Panc1 (cell line): Measurements from ENCODE around the gene AHCYL1. TPM values are rescaled to one million over a fixed set of nuclear protein-coding genes. Genes with fewer than 3 reads are reported as not detected.

ENCODE experiments used
- ATAC-seq: fragments of 200-7000 bp; cut with Tn5 transposase; 2 replicates; pipeline ENCODE4 v1.9.1; 2020; ENCODE audit warnings: mild to moderate bottlenecking, moderate library complexity
- BruUV-seq: library from RNA; stranded (reverse); fragments of 400-500 nt; replicated peaks from 2 replicates; lab custom pipeline; 2021; lab: Mats Ljungman, UMichigan
- CTCF ChIA-PET: fragments of 300-600 bp; sonication (Branson Sonifier 250); formaldehyde crosslinking; loops from one replicate; lab custom pipeline; 2022; ENCODE audit warnings: antibody characterized with exemption; lab: Charles Lee
- POLR2A ChIA-PET: fragments of 300-600 bp; sonication (Branson Sonifier 250); formaldehyde crosslinking; loops from one replicate; lab custom pipeline; 2022; ENCODE audit warnings: antibody characterized with exemption; lab: Charles Lee
- DNase-seq: peaks from one replicate; pipeline ENCODE4 v3.0.0-alpha.2; 2010; ENCODE audit warnings: low read depth, low spot score
- H3K27ac ChIP-seq: 2 replicates; pipeline ENCODE4 v1.5.1; 2011; ENCODE audit warnings: mild to moderate bottlenecking, low read length, inconsistent platforms
- H3K27me3 ChIP-seq: fragments of 200-500 bp; sonication (Bioruptor generic); 2 replicates; pipeline ENCODE4 v1.6.0; 2014; ENCODE audit warnings: low read length, inconsistent platforms; ENCODE audit not compliant: control insufficient read depth, insufficient read depth
- H3K36me3 ChIP-seq: fragments of 200-500 bp; sonication (Bioruptor generic); 2 replicates; pipeline ENCODE4 v1.5.1; 2014; ENCODE audit warnings: inconsistent platforms, mild to moderate bottlenecking, low read length, moderate library complexity; ENCODE audit not compliant: control insufficient read depth, insufficient read depth
- H3K4me1 ChIP-seq: 2 replicates; pipeline ENCODE4 v1.5.1; 2011; ENCODE audit warnings: inconsistent platforms, mild to moderate bottlenecking, low read length, moderate library complexity; ENCODE audit not compliant: control insufficient read depth, insufficient read depth
- H3K4me3 ChIP-seq, 2 experiments: 2 replicates each; pipeline ENCODE4 v1.5.1; 2011 to 2012; ENCODE audit warnings: low read depth in 2 of 2, low read length in 2 of 2, mild to moderate bottlenecking in 2 of 2, inconsistent platforms in 1 of 2, moderate library complexity in 1 of 2
- H3K9me3 ChIP-seq: fragments of 200-500 bp; sonication (Bioruptor generic); 2 replicates; pipeline ENCODE4 v1.5.1; 2014; ENCODE audit warnings: low read depth, mild to moderate bottlenecking, inconsistent platforms, low read length, moderate library complexity; ENCODE audit not compliant: control insufficient read depth, insufficient read depth
- POLR2AphosphoS5 ChIP-seq: IDR thresholded peaks from 2 replicates; pipeline ENCODE4 v1.6.1; 2012; ENCODE audit warnings: mild to moderate bottlenecking, low read depth, low read length, moderate library complexity
- SIN3A ChIP-seq: IDR thresholded peaks from 2 replicates; pipeline ENCODE4 v1.6.1; 2012; ENCODE audit warnings: low read depth, mild to moderate bottlenecking, low read length, moderate library complexity, borderline replicate concordance; ENCODE audit not compliant: insufficient read depth
- TCF7L2 ChIP-seq: IDR thresholded peaks from 2 replicates; pipeline ENCODE4 v1.6.1; 2011; ENCODE audit warnings: mild to moderate bottlenecking, low read depth, low read length, inconsistent platforms
- in situ Hi-C: cut with HindIII; loops from 2 replicates; pipeline ENCODE4 v1.10.0; 2016; ENCODE audit warnings: low sequenced_read_pairs, low pct_unique_long_range_greater_than_20kb
- intact Hi-C: fragments of 100-400 bp; cut with micrococcal nuclease; formaldehyde crosslinking; loops from one replicate; pipeline ENCODE4 v1.10.0; 2022; ENCODE audit not compliant: unreplicated experiment
- total RNA-seq: library from RNA; stranded (reverse); gene quantifications from one replicate; pipeline ENCODE4 v1.2.1, GENCODE V29; 2021; ENCODE audit not compliant: unreplicated experiment
- TF ChIP-seq, protein P1 (sequence below), 2 experiments: IDR thresholded peaks; 2 replicates each; pipeline ENCODE4 v1.6.1; 2011 to 2012; ENCODE audit warnings: low read depth in 2 of 2, control low read depth in 1 of 2, low read length in 1 of 2, mild to moderate bottlenecking in 1 of 2, moderate library complexity in 1 of 2; ENCODE audit not compliant: insufficient read depth in 1 of 2
- TF ChIP-seq, protein P2 (sequence below): fragments of 450-650 bp; IDR thresholded peaks from 2 replicates; pipeline ENCODE4 v1.5.1; 2017; ENCODE audit warnings: mild to moderate bottlenecking

Gene AHCYL1
- total RNA-seq, 1 experiment from 2014 or later: 174 TPM

DNA sequence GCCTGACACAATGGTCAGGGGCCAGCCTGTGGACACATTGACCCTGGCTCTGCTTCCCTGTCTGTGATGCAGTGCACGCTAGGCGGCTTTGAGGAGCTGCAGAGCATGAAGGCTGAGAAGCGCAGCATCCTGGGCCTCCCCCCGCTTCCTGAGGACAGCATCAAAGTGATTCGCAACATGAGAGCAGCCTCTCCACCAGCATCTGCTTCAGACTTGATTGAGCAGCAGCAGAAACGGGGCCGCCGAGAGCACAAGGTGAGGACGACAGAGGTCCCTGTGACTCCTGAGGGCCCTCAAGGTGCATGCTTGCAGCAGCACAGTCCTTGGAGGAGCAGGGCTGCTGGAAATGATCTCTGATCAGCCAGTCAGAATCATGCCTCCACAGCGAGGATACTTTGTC, 58.5 kb downstream of the AHCYL1 start:
- ATAC-seq (no peak), DNase-seq (no peak)
- intact Hi-C loops (no loop called here), in situ Hi-C loops (no loop called here)
- Histone ChIP-seq H3K27ac (no peak overlapping the region), H3K4me3 (no peak overlapping the region), H3K27me3 (no peaks in the 10 kb centered on the region), H3K4me1 (no peaks in the 10 kb centered on the region), H3K9me3 (no peaks in the 10 kb centered on the region), H3K36me3 (peaks cover 17% of the 10 kb centered on the region)
- ChIA-PET POLR2A (interaction anchor here (0.6 kb wide), 2 partner anchors 215 to 1125 kb away, joined by 3 to 6 read pairs; no protein-coding TSS in a partner anchor), CTCF (no interaction called here)
- TF ChIP-seq POLR2AphosphoS5 (no peak), TCF7L2 (no peak), SIN3A (no peak)
- TF ChIP-seq, protein P1, sequence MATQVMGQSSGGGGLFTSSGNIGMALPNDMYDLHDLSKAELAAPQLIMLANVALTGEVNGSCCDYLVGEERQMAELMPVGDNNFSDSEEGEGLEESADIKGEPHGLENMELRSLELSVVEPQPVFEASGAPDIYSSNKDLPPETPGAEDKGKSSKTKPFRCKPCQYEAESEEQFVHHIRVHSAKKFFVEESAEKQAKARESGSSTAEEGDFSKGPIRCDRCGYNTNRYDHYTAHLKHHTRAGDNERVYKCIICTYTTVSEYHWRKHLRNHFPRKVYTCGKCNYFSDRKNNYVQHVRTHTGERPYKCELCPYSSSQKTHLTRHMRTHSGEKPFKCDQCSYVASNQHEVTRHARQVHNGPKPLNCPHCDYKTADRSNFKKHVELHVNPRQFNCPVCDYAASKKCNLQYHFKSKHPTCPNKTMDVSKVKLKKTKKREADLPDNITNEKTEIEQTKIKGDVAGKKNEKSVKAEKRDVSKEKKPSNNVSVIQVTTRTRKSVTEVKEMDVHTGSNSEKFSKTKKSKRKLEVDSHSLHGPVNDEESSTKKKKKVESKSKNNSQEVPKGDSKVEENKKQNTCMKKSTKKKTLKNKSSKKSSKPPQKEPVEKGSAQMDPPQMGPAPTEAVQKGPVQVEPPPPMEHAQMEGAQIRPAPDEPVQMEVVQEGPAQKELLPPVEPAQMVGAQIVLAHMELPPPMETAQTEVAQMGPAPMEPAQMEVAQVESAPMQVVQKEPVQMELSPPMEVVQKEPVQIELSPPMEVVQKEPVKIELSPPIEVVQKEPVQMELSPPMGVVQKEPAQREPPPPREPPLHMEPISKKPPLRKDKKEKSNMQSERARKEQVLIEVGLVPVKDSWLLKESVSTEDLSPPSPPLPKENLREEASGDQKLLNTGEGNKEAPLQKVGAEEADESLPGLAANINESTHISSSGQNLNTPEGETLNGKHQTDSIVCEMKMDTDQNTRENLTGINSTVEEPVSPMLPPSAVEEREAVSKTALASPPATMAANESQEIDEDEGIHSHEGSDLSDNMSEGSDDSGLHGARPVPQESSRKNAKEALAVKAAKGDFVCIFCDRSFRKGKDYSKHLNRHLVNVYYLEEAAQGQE (IDR thresholded peaks at IDR 0.05; ENCODE audit: insufficient read depth in 1 of 2, low read depth in 2 of 2, low read length in 1 of 2): no peak
- TF ChIP-seq, protein P2, sequence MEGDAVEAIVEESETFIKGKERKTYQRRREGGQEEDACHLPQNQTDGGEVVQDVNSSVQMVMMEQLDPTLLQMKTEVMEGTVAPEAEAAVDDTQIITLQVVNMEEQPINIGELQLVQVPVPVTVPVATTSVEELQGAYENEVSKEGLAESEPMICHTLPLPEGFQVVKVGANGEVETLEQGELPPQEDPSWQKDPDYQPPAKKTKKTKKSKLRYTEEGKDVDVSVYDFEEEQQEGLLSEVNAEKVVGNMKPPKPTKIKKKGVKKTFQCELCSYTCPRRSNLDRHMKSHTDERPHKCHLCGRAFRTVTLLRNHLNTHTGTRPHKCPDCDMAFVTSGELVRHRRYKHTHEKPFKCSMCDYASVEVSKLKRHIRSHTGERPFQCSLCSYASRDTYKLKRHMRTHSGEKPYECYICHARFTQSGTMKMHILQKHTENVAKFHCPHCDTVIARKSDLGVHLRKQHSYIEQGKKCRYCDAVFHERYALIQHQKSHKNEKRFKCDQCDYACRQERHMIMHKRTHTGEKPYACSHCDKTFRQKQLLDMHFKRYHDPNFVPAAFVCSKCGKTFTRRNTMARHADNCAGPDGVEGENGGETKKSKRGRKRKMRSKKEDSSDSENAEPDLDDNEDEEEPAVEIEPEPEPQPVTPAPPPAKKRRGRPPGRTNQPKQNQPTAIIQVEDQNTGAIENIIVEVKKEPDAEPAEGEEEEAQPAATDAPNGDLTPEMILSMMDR: no peak
- BruUV-seq: no TSS peak

DNA sequence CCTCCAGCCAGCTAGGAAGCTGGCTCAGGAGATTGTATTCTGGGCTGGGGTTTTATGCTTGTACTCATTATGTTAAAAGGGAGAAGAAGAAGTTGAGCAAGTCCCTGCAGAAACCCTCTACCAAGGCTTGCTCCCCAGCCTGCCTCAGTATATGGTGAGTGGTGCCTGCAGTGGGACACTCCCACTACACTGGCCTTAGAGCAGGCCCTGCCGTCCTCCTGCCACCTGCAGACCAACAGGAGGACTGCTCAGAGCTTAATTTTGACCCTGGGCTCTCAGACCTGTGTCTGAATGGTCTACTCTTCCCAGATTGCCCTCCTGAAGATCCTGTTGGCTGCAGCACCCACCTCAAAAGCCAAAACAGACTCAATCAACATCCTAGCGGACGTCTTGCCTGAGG, 62.9 kb downstream of the AHCYL1 start:
- DNase-seq: no peak
- no peak overlapping the region for H3K4me3 ChIP-seq
- H3K27me3 ChIP-seq: no peaks in the 10 kb centered on the region
- peaks cover 10% of the 10 kb centered on the region; the same call in 1 of the 2 replicates for H3K36me3 ChIP-seq
- POLR2A ChIA-PET: interaction anchor here (0.6 kb wide), 1 partner anchor 499 kb away, joined by 3 read pairs; no protein-coding TSS in a partner anchor
- no peaks in the 10 kb centered on the region for H3K9me3 ChIP-seq
- peak; percentile 77 for ATAC-seq
- intact Hi-C loops: no loop called here
- H3K27ac ChIP-seq: no peak overlapping the region
- TF ChIP-seq, protein P2: no peak
- TF ChIP-seq, protein P1 (IDR thresholded peaks at IDR 0.05; ENCODE audit: insufficient read depth in 1 of 2, low read depth in 2 of 2, low read length in 1 of 2): no peak
- TF ChIP-seq POLR2AphosphoS5 (no peak), TCF7L2 (no peak), SIN3A (no peak)
- H3K4me1 ChIP-seq: no peaks in the 10 kb centered on the region
- CTCF ChIA-PET: no interaction called here
- in situ Hi-C loops: no loop called here
- BruUV-seq: no TSS peak
